HepG2 (cell line): Measurements from ENCODE around the gene CARS1. TPM values are rescaled to one million over a fixed set of nuclear protein-coding genes. Genes with fewer than 3 reads are reported as not detected.

ENCODE experiments used
- BCLAF1 ChIP-seq: fragments of 450-650 bp; IDR thresholded peaks from 2 replicates; pipeline ENCODE4 v1.6.1; 2017; ENCODE audit warnings: mild to moderate bottlenecking
- EP300 ChIP-seq, 3 experiments: sonication (generic) in 1 of 3; formaldehyde crosslinking in 1 of 3; IDR thresholded peaks; 2 replicates each; pipeline versions ENCODE4 v1.5.1 to v1.6.1; 2011 to 2020; ENCODE audit warnings: low read depth in 2 of 3, low read length in 2 of 3, borderline replicate concordance in 1 of 3, improper control_type of control experiment in 1 of 3, mild to moderate bottlenecking in 1 of 3, missing genetic modification reagents in 1 of 3, moderate library complexity in 1 of 3
- GPBP1L1 ChIP-seq: sonication (generic); formaldehyde crosslinking; IDR thresholded peaks from 2 replicates; pipeline ENCODE4 v1.5.0; 2020; ENCODE audit warnings: mild to moderate bottlenecking, missing genetic modification reagents
- NR2C2 ChIP-seq: sonication (generic); formaldehyde crosslinking; IDR thresholded peaks from 2 replicates; pipeline ENCODE4 v1.4.0; 2020; ENCODE audit warnings: missing genetic modification reagents, mild to moderate bottlenecking, moderate library complexity, borderline replicate concordance
- PAX8 ChIP-seq: sonication (generic); formaldehyde crosslinking; IDR thresholded peaks from 2 replicates; pipeline ENCODE4 v1.8.0; 2022; ENCODE audit warnings: mild to moderate bottlenecking, missing genetic modification reagents, borderline replicate concordance
- PCBP1 ChIP-seq: fragments of 200-400 bp; formaldehyde crosslinking; IDR thresholded peaks from 2 replicates; pipeline ENCODE4 v1.6.1; 2017; ENCODE audit warnings: mild to moderate bottlenecking, low read depth, low read length, borderline replicate concordance
- ZFP82 ChIP-seq: sonication (generic); formaldehyde crosslinking; IDR thresholded peaks from 2 replicates; pipeline ENCODE4 v1.5.1; 2020; ENCODE audit warnings: mild to moderate bottlenecking, missing genetic modification reagents, borderline replicate concordance
- ZNF407 ChIP-seq: sonication (generic); formaldehyde crosslinking; IDR thresholded peaks from one replicate; pipeline ENCODE4 v1.5.1; 2020; ENCODE audit warnings: mild to moderate bottlenecking, missing genetic modification reagents; ENCODE audit errors: not compliant biosample characterization
- ZNF512B ChIP-seq: sonication (generic); formaldehyde crosslinking; IDR thresholded peaks from 2 replicates; pipeline ENCODE4 v1.5.1; 2020; ENCODE audit warnings: missing genetic modification reagents, mild to moderate bottlenecking, borderline replicate concordance
- ZSCAN21 ChIP-seq: sonication (generic); formaldehyde crosslinking; IDR thresholded peaks from 2 replicates; pipeline ENCODE4 v1.8.0; 2022; ENCODE audit warnings: mild to moderate bottlenecking, missing genetic modification reagents, moderate library complexity, borderline replicate concordance
- polyA plus RNA-seq, 8 experiments: library from polyadenylated mRNA; depleted of rRNA in 3 of 8; stranded (reverse) in 7 of 8; unstranded in 1 of 8; fragments of >200 nt; fragmentation: Illumina TruSeq in 4 of 8; extraction: Trizol in 4 of 8; gene quantifications; 2 replicates each; pipeline versions ENCODE4 v1.2.1 to v1.2.3, GENCODE V29; 2011 to 2016; ENCODE audit warnings: low read depth in 4 of 8, missing spikeins in 1 of 8, mixed read lengths in 1 of 8; ENCODE audit not compliant: insufficient read depth in 1 of 8
- total RNA-seq, 5 experiments: library from RNA; depleted of rRNA; stranded (reverse); fragments of >200 nt; fragmentation: Illumina TruSeq; extraction: Trizol; gene quantifications; 2 replicates each; pipeline ENCODE4 v1.2.3, GENCODE V29; 2016; ENCODE audit warnings: low read depth in 1 of 5

Gene CARS1
- total and polyA plus RNA-seq, 2 of the 13 experiments (the other 11 are each of a cell fraction or from before 2014, with no cell fraction given): 33.8 to 47.0 TPM

GRCh38 chr11:2992234-2992996, 64.8 kb downstream of the CARS1 start, which contains the start of gene NAP1L4 (continued):
- TF ChIP-seq NR2C2 (CRISPR knock-in tag) (peak; percentile 63; the same call in 1 of the 2 replicates), EP300 (IDR thresholded peaks at IDR 0.05; ENCODE audit: low read depth in 2 of 2, low read length in 2 of 2) (no peak), EP300 (CRISPR knock-in tag; IDR thresholded peaks at IDR 0.05; ENCODE audit: borderline replicate concordance) (no peak), ZNF512B (CRISPR knock-in tag) (0 out of 2 replicates have a peak, but pooled peaks have one; percentile 77), ZSCAN21 (CRISPR knock-in tag) (no peak), PAX8 (no peak), BCLAF1 (no peak), ZFP82 (no peak), GPBP1L1 (no peak), PCBP1 (peak; percentile 83; the same call in 1 of the 2 replicates), ZNF407 (CRISPR knock-in tag) (peak; percentile 67)
